Measurements from ENCODE around the gene HNRNPC. TPM values are rescaled to one million over a fixed set of nuclear protein-coding genes. Genes with fewer than 3 reads are reported as not detected.

Gene HNRNPC
- total RNA-seq, 1 experiment from 2014 or later: 1,144 TPM

DNA sequence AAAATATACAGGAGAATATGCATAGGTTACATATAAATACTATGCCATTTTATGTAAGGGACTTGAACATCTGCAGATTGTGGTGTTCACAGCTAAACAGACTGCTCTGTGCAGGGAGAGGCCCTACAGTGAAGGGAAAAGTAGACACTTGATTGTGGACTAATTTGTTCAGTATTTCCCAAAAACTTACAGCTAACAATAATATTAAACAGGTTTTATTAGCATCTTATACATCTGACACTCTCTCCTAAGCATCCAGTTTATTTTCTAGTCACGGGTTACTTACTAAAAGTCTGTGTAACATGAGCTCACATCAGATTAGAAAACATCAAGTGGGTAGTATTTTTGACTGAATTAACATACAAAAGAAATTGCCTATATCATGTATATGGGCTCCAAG lies 60.1 kb downstream of the HNRNPC start:
- H3K27ac ChIP-seq (ENCODE audit: low read length): no peak overlapping the region
- H3K27me3 ChIP-seq (ENCODE audit: low read length): no peaks in the 10 kb centered on the region
- no peak overlapping the region for H2AFZ ChIP-seq (ENCODE audit: low read length)
- peaks cover 9% of the 10 kb centered on the region for H3K79me2 ChIP-seq (ENCODE audit: low read length)
- peaks cover 90% of the 10 kb centered on the region for H4K20me1 ChIP-seq (ENCODE audit: insufficient read depth, low read depth, low read length)
- H3K4me2 ChIP-seq (ENCODE audit: low read depth, low read length, poor library complexity, severe bottlenecking): no peak overlapping the region
- H3K9ac ChIP-seq (ENCODE audit: low read length): no peak overlapping the region
- H3K4me3 ChIP-seq (ENCODE audit: low read length): no peak overlapping the region
- no peaks in the 10 kb centered on the region for H3K9me3 ChIP-seq (ENCODE audit: low read length)
- H3K4me1 ChIP-seq (ENCODE audit: low read length): peaks cover 3% of the 10 kb centered on the region; the same call in 1 of the 2 replicates
- H3K9me2 ChIP-seq (replicated peaks; ENCODE audit: insufficient read depth, low read length): no peaks in the 10 kb centered on the region
- no peak for DNase-seq
- peaks cover 86% of the 10 kb centered on the region for H3K36me3 ChIP-seq (ENCODE audit: insufficient read depth, low read length)

DNA sequence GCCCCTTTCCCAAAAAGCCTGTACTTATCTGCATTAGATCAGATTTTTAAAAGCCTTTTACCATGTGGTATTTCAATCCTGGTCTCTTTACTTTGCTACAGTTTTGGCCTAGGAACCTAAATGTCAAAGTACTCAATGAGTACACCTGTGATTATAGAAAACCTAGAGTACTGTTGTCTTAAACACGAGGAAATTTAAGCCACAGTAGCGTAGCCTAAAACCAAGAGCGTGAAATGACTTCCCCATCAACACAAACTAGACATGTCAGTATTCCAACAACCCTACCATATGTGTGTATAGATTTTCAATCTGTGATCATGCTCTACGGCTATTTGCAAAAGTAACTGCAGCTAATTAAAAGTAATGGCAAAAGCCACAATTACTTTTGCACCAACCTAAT lies 60.7 kb downstream of the HNRNPC start:
- H3K27me3 ChIP-seq (ENCODE audit: low read length): no peaks in the 10 kb centered on the region
- H3K9me2 ChIP-seq (replicated peaks; ENCODE audit: insufficient read depth, low read length): no peaks in the 10 kb centered on the region
- no peaks in the 10 kb centered on the region for H3K9me3 ChIP-seq (ENCODE audit: low read length)
- H3K4me3 ChIP-seq (ENCODE audit: low read length): no peak overlapping the region
- H3K79me2 ChIP-seq (ENCODE audit: low read length): peaks cover 3% of the 10 kb centered on the region; the same call in 1 of the 2 replicates
- DNase-seq: no peak
- no peak overlapping the region for H3K4me2 ChIP-seq (ENCODE audit: low read depth, low read length, poor library complexity, severe bottlenecking)
- H4K20me1 ChIP-seq (ENCODE audit: insufficient read depth, low read depth, low read length): peaks cover 89% of the 10 kb centered on the region
- H3K27ac ChIP-seq (ENCODE audit: low read length): no peak overlapping the region
- H2AFZ ChIP-seq (ENCODE audit: low read length): no peak overlapping the region
- peaks cover 3% of the 10 kb centered on the region; the same call in 1 of the 2 replicates for H3K4me1 ChIP-seq (ENCODE audit: low read length)
- no peak overlapping the region for H3K9ac ChIP-seq (ENCODE audit: low read length)
- H3K36me3 ChIP-seq (ENCODE audit: insufficient read depth, low read length): peaks cover 80% of the 10 kb centered on the region

DNA sequence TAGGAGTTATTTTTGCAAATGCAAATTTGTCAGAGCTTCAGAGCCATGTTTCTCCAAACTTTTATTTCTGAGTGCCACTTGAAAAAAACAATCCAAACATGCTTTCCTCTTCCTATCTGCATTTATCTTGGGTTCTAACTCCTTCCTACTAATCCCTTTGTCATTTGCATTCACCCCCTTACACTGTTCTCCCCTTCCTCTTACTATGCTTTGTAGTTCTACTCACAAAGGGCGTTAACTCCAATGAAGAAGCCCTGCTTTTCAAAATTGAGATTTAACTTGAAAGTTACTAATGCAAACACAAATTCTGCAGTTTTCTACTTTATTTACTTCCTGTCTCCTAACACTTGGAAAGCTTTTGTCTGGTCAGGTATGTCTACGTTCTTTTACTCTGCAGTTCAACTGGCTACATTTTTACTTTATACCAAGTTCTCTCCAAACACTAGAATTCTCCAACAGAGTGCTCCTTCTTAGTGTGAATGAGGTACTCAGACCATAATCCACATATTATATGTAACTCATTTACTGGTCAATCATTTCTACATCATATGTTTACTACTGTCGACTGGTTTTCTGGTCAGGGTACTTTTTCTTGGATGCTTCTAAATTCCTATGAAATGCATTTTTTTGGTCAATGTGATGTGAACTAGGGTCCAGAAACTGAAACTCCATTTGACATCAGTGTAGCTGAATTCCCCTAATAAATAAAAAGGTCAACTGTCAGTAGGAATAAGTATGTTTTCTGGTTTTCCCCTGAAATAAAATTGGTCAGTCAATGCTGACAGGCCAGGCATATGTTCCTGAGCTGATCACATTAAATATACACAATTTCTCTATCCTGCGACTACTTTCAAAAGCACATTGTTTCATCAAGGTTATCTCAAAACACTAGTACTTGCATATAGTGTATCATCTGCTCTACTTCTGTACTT lies 62.2 kb downstream of the HNRNPC start:
- no peak for DNase-seq
- Histone ChIP-seq H3K79me2 (ENCODE audit: low read length) (no peaks in the 10 kb centered on the region), H3K4me1 (ENCODE audit: low read length) (peaks cover 3% of the 10 kb centered on the region; the same call in 1 of the 2 replicates), H2AFZ (ENCODE audit: low read length) (no peak overlapping the region), H3K9me2 (replicated peaks; ENCODE audit: insufficient read depth, low read length) (no peaks in the 10 kb centered on the region), H3K4me2 (ENCODE audit: low read depth, low read length, poor library complexity, severe bottlenecking) (no peak overlapping the region), H3K4me3 (ENCODE audit: low read length) (no peak overlapping the region), H3K27ac (ENCODE audit: low read length) (no peak overlapping the region), H4K20me1 (ENCODE audit: insufficient read depth, low read depth, low read length) (peaks cover 81% of the 10 kb centered on the region), H3K36me3 (ENCODE audit: insufficient read depth, low read length) (peaks cover 64% of the 10 kb centered on the region), H3K27me3 (ENCODE audit: low read length) (no peaks in the 10 kb centered on the region), H3K9me3 (ENCODE audit: low read length) (no peaks in the 10 kb centered on the region), H3K9ac (ENCODE audit: low read length) (no peak overlapping the region)

DNA sequence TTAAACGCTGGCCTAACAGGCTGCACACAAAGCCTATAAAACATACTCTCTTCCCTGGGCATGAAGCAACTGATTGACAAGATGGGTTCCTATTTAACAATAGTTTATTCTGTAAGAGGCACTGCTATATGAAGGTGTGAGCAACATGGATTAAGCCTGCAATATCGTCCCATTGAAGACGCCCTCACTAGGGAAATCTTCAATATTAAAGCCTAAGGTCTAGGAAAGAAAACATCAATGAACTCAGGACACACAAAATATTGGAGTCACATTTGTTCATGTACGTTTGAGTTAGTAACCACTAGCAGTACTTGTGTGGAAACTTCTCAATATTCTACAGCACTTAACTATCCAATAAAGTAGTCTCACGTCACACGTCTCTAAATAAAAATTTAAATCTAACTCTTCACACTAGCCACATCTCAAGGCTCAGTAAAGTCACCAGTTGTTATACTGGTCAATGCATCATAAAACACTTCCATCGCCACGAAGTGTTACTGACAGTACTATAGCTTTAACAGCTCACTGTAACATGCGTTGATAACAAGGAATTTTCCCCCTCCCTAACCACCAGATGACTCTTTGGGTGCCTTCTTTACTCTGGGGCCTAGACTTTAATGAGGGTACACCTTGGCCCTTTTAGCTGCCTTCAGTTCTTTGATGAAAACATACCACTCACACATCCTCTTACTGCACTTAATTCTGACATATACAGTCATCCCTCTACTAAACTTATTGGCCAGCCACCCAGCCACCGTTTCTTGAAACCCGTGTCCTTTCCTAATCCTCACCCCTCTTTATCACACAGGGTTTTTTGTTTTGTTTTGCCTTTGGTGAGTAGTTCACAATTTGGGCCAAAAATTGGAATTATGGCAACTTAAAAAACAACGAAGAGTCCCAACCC lies 63.3 kb downstream of the HNRNPC start:
- Histone ChIP-seq H3K79me2 (ENCODE audit: low read length) (no peaks in the 10 kb centered on the region), H3K9me3 (ENCODE audit: low read length) (no peaks in the 10 kb centered on the region), H3K4me2 (ENCODE audit: low read depth, low read length, poor library complexity, severe bottlenecking) (no peak overlapping the region), H3K9ac (ENCODE audit: low read length) (no peak overlapping the region), H4K20me1 (ENCODE audit: insufficient read depth, low read depth, low read length) (peaks cover 79% of the 10 kb centered on the region), H3K4me1 (ENCODE audit: low read length) (peaks cover 3% of the 10 kb centered on the region; the same call in 1 of the 2 replicates), H3K27ac (ENCODE audit: low read length) (no peak overlapping the region), H3K27me3 (ENCODE audit: low read length) (no peaks in the 10 kb centered on the region), H3K4me3 (ENCODE audit: low read length) (no peak overlapping the region), H3K36me3 (ENCODE audit: insufficient read depth, low read length) (peaks cover 56% of the 10 kb centered on the region), H3K9me2 (replicated peaks; ENCODE audit: insufficient read depth, low read length) (no peaks in the 10 kb centered on the region), H2AFZ (ENCODE audit: low read length) (no peak overlapping the region)
- DNase-seq: peak; percentile 52

DNA sequence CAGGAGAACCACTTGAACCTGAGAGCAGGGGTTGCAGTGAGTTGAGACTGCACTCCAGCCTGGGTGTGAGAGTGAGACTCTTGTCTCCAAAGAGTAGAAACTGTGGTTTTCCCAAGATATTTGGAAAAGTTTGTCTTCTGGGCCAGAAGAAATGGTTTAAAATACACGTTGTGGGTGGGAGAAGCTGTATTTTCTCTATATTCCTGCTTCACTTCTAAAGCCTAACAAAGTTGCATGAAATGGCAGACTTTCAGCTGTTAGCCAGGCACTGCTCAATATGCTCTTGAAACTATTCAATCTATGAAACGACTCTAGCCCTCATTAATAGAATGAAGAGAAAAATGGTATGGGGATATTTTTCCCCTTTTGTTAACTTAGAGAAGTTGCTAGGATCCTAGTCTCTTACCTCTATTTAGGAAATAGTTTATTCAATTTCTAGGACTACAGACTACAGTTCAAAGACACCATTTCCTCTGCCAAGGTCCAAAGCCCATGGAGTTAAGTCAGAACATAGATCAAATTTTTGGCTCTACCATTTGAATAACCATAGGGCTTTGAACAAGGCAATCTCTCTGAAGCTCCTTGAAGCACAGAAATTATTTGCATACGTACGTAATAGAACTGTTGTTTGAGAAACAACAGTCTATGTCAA lies 64.1 kb downstream of the HNRNPC start:
- peaks cover 3% of the 10 kb centered on the region; the same call in 1 of the 2 replicates for H3K4me1 ChIP-seq (ENCODE audit: low read length)
- H4K20me1 ChIP-seq (ENCODE audit: insufficient read depth, low read depth, low read length): peaks cover 86% of the 10 kb centered on the region
- H3K4me2 ChIP-seq (ENCODE audit: low read depth, low read length, poor library complexity, severe bottlenecking): no peak overlapping the region
- H3K79me2 ChIP-seq (ENCODE audit: low read length): no peaks in the 10 kb centered on the region
- no peak overlapping the region for H2AFZ ChIP-seq (ENCODE audit: low read length)
- H3K27ac ChIP-seq (ENCODE audit: low read length): no peak overlapping the region
- peak; percentile 59 for DNase-seq
- H3K36me3 ChIP-seq (ENCODE audit: insufficient read depth, low read length): peaks cover 53% of the 10 kb centered on the region
- H3K27me3 ChIP-seq (ENCODE audit: low read length): no peaks in the 10 kb centered on the region
- H3K9me3 ChIP-seq (ENCODE audit: low read length): no peaks in the 10 kb centered on the region
- no peaks in the 10 kb centered on the region for H3K9me2 ChIP-seq (replicated peaks; ENCODE audit: insufficient read depth, low read length)
- no peak overlapping the region for H3K9ac ChIP-seq (ENCODE audit: low read length)
- no peak overlapping the region for H3K4me3 ChIP-seq (ENCODE audit: low read length)

DNA sequence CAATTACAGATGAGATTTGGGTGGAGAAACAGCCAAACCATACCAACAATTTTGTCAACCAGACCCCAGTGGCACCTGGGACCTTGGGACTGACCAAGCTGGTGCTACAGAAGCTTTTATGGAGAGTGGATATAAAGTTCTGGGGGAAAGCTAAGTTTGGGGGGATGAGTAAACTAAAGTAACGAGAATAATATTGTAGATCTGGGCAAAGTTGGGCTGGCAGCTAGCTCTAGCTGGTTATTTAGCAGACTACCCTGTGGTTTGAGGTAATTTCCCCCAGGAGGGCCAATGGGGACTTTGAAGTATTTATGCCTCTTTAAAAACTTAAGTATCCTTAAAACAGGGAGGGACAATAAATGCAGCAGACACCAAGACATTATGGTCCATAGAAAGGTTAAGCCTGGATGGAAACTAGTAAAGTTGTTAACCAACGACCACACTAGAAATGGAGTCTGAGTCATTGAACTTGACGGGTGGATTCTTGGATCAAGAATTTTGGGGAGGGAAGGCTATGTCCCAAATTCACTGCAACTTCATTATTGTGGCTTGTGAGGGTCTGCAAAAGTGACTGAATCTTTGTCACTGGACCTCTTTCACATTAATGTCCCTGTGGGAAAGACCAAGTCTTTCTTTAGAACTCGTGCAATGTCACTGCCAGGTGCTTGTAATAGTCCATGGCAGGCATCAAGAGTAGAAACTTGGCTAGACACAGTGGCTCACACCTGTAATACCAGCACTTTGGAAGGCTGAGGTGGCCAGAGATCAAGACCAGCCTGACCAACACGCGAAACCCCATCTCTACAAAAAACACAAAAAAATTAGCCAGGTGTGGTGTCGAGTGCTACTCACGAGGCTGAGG lies 64.8 kb downstream of the HNRNPC start:
- H3K4me3 ChIP-seq (ENCODE audit: low read length): no peak overlapping the region
- no peaks in the 10 kb centered on the region for H3K9me3 ChIP-seq (ENCODE audit: low read length)
- peaks cover 3% of the 10 kb centered on the region; the same call in 1 of the 2 replicates for H3K4me1 ChIP-seq (ENCODE audit: low read length)
- no peak overlapping the region for H3K4me2 ChIP-seq (ENCODE audit: low read depth, low read length, poor library complexity, severe bottlenecking)
- peaks cover 46% of the 10 kb centered on the region for H3K36me3 ChIP-seq (ENCODE audit: insufficient read depth, low read length)
- no peak overlapping the region for H3K9ac ChIP-seq (ENCODE audit: low read length)
- no peaks in the 10 kb centered on the region for H3K27me3 ChIP-seq (ENCODE audit: low read length)
- no peaks in the 10 kb centered on the region for H3K9me2 ChIP-seq (replicated peaks; ENCODE audit: insufficient read depth, low read length)
- peaks cover 81% of the 10 kb centered on the region for H4K20me1 ChIP-seq (ENCODE audit: insufficient read depth, low read depth, low read length)
- H3K27ac ChIP-seq (ENCODE audit: low read length): no peak overlapping the region
- peak; percentile 54 for DNase-seq
- H3K79me2 ChIP-seq (ENCODE audit: low read length): no peaks in the 10 kb centered on the region
- no peak overlapping the region for H2AFZ ChIP-seq (ENCODE audit: low read length)

DNA sequence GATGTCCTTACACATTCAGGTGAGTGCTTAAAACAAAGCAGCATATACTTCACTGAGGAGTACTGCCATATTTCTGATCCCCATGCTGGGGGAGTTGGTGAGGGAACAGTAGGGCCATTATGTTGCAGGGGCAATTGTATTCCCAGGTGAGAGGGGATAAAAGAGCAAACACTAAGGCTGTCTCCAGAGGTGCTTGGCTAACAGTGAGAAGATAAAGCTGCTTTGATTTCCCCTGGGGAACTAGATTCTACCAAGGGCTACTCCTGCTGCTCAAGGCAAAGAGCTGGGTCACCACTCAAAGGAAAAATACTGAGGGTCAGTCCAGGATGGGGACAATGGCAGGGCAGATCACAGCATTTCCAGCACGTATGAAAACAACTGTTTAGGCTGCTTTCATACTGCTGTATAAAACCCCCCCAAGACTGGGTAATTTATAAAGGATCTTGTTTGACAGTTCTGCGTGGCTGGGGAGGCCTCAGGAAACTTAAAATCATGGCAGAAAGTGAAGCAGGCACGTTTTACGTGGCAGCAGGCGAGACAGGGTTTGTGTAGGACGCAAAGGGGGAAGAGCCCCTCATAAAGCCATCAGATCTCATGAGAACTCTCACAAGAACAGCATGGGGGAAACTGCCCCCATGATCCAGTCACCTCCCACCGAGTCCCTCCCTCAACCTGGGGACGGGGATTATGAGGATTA lies 65.6 kb downstream of the HNRNPC start:
- no peak overlapping the region for H3K4me2 ChIP-seq (ENCODE audit: low read depth, low read length, poor library complexity, severe bottlenecking)
- H2AFZ ChIP-seq (ENCODE audit: low read length): no peak overlapping the region
- peaks cover 38% of the 10 kb centered on the region for H3K36me3 ChIP-seq (ENCODE audit: insufficient read depth, low read length)
- peaks cover 1% of the 10 kb centered on the region; the same call in 1 of the 2 replicates for H3K4me1 ChIP-seq (ENCODE audit: low read length)
- no peaks in the 10 kb centered on the region for H3K9me3 ChIP-seq (ENCODE audit: low read length)
- DNase-seq: peak; percentile 67
- H3K9me2 ChIP-seq (replicated peaks; ENCODE audit: insufficient read depth, low read length): no peaks in the 10 kb centered on the region
- H3K9ac ChIP-seq (ENCODE audit: low read length): no peak overlapping the region
- no peaks in the 10 kb centered on the region for H3K27me3 ChIP-seq (ENCODE audit: low read length)
- peaks cover 79% of the 10 kb centered on the region for H4K20me1 ChIP-seq (ENCODE audit: insufficient read depth, low read depth, low read length)
- no peak overlapping the region for H3K4me3 ChIP-seq (ENCODE audit: low read length)
- no peak overlapping the region for H3K27ac ChIP-seq (ENCODE audit: low read length)
- H3K79me2 ChIP-seq (ENCODE audit: low read length): no peaks in the 10 kb centered on the region

All from Karpas-422 (cell line).